Lower leg skin (tissue), 4 donors: ENCODE measurements around the gene SERPINE2. TPM values are rescaled to one million over a fixed set of nuclear protein-coding genes. Genes with fewer than 3 reads are reported as not detected.

Experiments
- DNase-seq, 2 donors: peaks; one replicate each; pipeline ENCODE4 v3.0.0-alpha.2; 2019; ENCODE audit warnings: low spot score in 2 of 2
- H3K4me3 ChIP-seq: fragments of 200-600 bp; sonication (generic); 2 replicates; pipeline ENCODE4 v1.5.1; 2017; ENCODE audit warnings: mild to moderate bottlenecking, low read depth; ENCODE audit not compliant: poor library complexity, severe bottlenecking
- POLR2A ChIP-seq, 2 donors: fragments of 450-650 bp; IDR thresholded peaks; one replicate each; pipeline ENCODE4 v1.6.1; 2016 to 2017; ENCODE audit warnings: antibody characterized with exemption in 2 of 2, mild to moderate bottlenecking in 1 of 2, moderate library complexity in 1 of 2
- WGBS, 2 donors: methylation state at CpG; one replicate each; pipeline ENCODE4 v1.1.5; 2018; 5-methylcytosine and 5-hydroxymethylcytosine counted together
- intact Hi-C: fragments of 100-400 bp; cut with DNase I; formaldehyde crosslinking; loops from one replicate; pipeline ENCODE4 v1.15.0; 2023; ENCODE audit warnings: low total_unique reads
- total RNA-seq, 4 donors: library from RNA; depleted of rRNA; stranded (reverse); fragments of >200 nt; gene quantifications; one replicate each; pipeline ENCODE4 v1.1.0, GENCODE V29; 2016
- TF ChIP-seq, protein P1 (sequence below), 3 donors: fragments of 450-650 bp; IDR thresholded peaks; one replicate each; pipeline ENCODE4 v1.5.1; 2016; ENCODE audit warnings: antibody characterized with exemption in 3 of 3, mild to moderate bottlenecking in 3 of 3, moderate library complexity in 2 of 3

The SERPINE2 gene
- total RNA-seq, 4 donors from 2014 or later = 1.8 to 11.5 (median 4.7) TPM

DNA sequence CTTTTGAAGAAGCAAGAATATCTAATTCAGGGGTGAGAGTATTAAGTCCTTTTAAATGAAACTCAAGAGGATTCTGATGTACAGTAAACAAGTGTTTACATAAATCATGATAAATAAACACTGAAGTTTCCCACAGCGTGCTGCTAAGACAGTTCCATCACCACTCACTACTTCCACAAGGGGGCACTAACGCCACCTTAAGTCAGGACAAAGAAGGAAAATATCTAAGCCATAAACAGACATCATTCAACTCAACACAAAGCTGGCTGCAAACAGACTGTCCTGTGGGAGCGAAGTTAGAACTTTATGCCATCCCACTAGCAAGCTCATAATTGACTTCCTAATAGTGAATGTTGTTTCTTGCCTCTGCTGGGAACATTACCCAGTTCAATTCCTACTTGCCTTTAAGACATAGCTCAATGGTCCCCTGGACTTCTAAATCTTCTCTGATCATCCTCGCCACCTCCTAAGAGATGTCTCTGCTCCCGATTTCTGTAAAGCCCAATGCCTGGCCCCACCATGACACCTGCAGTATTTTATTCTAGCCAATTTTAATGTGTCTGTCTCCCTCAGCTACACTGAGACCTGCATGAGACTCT lies 45.4 kb downstream of the SERPINE2 start:
- WGBS, 2 donors = 31 to 35% methylated on average over 5 of the region's 5 CpGs

DNA sequence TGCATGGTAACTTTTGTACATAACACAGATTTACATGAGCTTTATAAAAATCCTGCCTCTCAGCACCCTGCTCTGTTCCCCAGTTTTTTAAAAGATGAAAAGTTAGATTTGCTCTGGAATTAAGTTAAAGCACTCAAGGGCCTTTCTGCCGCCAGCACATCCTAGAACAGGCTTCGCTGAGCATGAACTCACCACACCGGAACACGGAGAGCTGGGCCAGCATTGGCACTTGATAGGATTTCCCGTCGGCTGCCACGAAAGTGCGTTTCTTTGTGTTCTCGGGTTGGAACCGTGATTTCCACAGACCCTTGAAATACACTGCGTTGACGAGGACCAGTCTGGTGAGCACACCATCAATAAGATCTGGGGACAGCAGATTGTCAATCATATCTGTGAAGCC lies 47.5 kb downstream of the SERPINE2 start:
- DNase-seq = no peak
- intact Hi-C loops = no loop called here
- 78 to 85% methylated on average over 12 of the region's 12 CpGs for WGBS, 2 donors
- H3K4me3 ChIP-seq = no peak overlapping the region
- TF ChIP-seq, protein P1, sequence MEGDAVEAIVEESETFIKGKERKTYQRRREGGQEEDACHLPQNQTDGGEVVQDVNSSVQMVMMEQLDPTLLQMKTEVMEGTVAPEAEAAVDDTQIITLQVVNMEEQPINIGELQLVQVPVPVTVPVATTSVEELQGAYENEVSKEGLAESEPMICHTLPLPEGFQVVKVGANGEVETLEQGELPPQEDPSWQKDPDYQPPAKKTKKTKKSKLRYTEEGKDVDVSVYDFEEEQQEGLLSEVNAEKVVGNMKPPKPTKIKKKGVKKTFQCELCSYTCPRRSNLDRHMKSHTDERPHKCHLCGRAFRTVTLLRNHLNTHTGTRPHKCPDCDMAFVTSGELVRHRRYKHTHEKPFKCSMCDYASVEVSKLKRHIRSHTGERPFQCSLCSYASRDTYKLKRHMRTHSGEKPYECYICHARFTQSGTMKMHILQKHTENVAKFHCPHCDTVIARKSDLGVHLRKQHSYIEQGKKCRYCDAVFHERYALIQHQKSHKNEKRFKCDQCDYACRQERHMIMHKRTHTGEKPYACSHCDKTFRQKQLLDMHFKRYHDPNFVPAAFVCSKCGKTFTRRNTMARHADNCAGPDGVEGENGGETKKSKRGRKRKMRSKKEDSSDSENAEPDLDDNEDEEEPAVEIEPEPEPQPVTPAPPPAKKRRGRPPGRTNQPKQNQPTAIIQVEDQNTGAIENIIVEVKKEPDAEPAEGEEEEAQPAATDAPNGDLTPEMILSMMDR (IDR thresholded peaks at IDR 0.05) = no peak
- no peak for TF ChIP-seq POLR2A (IDR thresholded peaks at IDR 0.05)

More for the DNA sequence above, 45.4 kb downstream of the SERPINE2 start:
- no peak for TF ChIP-seq POLR2A (IDR thresholded peaks at IDR 0.05)
- TF ChIP-seq, protein P1 (IDR thresholded peaks at IDR 0.05) = no peak
- intact Hi-C loops = no loop called here
- no peak overlapping the region for H3K4me3 ChIP-seq
- DNase-seq = peak in 1 of 2 donors; percentile 66

DNA sequence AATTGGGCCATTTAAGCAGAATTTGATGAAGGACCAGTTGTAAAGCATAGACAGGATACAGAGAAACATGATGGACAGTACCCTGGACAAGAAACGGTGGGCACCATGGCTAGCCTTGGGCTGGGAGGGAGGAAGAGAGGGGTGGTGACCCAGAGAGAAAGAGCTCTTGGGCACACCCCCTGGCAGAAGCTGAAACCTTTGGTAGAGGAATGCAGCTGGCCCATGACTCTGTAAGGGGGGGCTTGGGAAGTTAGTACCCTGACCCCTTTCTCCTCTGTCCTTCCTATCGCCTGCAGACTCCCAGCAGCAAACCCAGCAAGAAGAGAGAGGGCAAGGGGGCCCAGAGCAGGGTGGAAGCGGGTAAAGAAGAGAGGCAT lies 49.2 kb downstream of the SERPINE2 start:
- 78 to 87% methylated on average over 3 of the region's 3 CpGs for WGBS, 2 donors
- TF ChIP-seq, protein P1 (IDR thresholded peaks at IDR 0.05) = no peak
- no peak for TF ChIP-seq POLR2A (IDR thresholded peaks at IDR 0.05)
- H3K4me3 ChIP-seq = no peak overlapping the region
- intact Hi-C loops = no loop called here
- no peak for DNase-seq

DNA sequence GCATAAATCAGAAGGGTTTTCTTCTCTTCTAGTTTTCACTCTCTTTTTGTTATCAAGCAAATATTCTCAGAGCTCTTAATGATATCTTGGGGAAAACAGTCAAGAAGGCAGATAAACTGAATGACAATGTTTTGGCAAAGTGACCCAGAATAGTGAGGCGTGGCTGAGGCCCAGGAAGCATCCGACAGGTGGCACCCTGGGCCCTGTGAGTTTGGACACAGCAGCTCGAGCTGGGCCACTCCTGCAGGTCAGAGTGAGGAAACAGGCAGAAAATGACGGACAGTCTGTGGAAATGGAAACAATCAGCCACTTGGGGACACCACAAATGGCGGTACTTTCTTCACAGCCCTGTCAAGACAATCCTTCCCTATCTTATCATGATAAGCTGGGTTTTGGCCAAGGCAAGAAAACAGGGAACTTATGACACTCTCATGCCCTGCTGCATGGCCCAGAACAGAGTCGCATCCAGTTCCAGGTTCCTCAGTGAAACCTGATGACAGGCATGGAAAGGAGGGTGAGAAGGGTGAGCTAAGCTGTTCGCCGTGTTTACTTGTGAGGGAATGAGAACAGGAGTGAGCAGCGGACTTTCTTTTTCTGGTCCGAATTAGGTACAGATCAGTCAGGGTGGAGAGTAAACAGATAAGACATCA lies 49.8 kb downstream of the SERPINE2 start:
- WGBS, 2 donors = 85 to 87% methylated on average over 10 of the region's 10 CpGs
- intact Hi-C loops = no loop called here

DNA sequence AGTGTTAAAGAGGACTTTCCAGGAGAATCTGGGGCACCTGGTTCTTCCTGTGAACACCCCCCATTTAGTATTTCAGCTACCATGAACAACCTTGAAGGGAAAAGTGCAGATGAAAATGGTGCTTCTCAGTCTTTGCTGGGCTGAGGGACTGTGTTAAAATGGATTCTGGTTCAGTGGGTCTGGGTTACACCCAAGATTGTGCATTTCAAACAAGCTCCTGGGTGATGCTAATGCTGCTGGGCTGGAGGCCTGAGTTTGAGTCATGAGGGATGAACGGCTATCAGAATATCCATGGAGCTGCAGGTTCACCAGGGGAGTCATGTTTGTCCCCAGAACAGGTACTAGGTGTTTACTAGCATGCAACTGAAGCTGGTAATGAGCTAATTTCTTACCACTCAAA lies 57.8 kb downstream of the SERPINE2 start:
- WGBS, 2 donors = 80 to 82% methylated on average over 1 of the region's 1 CpG
- no peak for DNase-seq
- intact Hi-C loops = no loop called here
- no peak overlapping the region for H3K4me3 ChIP-seq
- TF ChIP-seq POLR2A (IDR thresholded peaks at IDR 0.05) = no peak

More for the DNA sequence above, 49.8 kb downstream of the SERPINE2 start:
- TF ChIP-seq, protein P1 (IDR thresholded peaks at IDR 0.05) = no peak
- no peak for TF ChIP-seq POLR2A (IDR thresholded peaks at IDR 0.05)
- no peak for DNase-seq
- no peak overlapping the region for H3K4me3 ChIP-seq

DNA sequence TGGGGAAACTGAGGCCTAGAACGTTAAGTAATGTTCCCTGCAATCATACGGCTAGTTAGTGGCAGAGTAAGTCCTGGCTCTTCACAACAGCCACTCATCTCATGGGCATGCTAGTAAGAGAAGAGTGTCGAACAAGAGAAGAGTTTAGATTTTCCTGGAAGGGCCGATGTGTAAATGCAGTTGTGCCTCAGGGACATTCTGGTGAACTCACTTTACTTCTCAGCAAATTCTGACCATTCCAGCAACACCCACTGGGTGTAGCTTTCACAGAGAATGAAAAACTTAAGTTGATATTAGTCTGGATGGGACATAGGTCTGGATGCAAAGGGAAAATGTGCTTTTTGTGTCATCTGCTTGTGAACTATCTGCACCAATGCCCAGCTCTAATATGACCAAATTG lies 58.3 kb downstream of the SERPINE2 start:
- 87 to 90% methylated on average over 4 of the region's 4 CpGs for WGBS, 2 donors
- DNase-seq = no peak
- intact Hi-C loops = no loop called here
- TF ChIP-seq POLR2A (IDR thresholded peaks at IDR 0.05) = no peak
- TF ChIP-seq, protein P1 (IDR thresholded peaks at IDR 0.05) = no peak
- H3K4me3 ChIP-seq = no peak overlapping the region
